Activated CD4-positive, CD25-positive, alpha-beta regulatory T cell treated with anti-CD3 and anti-CD28 coated beads, Interleukin-2, amount 50 U/mL, for 16 hours (primary cell): ENCODE measurements around the gene CCDC27.

ENCODE experiments used
- DNase-seq: peaks from one replicate; pipeline ENCODE4 v3.0.0-alpha.2; 2020; ENCODE audit warnings: low read depth, low spot score

CCDC27 gene

DNA sequence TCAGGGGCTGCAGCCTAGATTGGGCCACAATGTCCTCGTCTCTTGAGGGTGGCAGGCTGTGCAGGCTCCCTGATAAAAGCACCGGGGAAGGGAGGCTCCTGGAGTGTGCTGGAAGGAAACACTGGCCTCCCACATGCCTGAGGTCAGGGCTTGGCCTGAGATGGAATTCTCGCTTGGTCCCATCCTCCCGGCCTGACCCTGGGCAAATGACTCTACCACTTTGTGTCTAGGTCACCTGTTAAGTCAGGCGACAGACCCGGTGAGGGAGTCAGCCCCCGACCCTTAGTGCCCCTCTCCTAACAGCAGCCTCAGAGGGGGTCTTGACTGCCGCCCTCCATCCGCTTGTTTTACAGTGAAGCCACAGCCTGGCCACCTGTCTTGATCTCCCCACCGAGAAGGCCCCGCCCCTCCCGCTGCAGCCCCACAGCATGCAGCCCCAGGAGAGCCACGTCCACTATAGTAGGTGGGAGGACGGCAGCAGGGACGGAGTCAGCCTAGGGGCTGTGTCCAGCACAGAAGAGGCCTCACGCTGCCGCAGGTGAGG lies 22.8 kb downstream of the CCDC27 start:
- DNase-seq = no peak

- no peak for DNase-seq
Measured at GRCh38 chr1:3775490-3776230, 23.4 kb downstream of the CCDC27 start.

DNA sequence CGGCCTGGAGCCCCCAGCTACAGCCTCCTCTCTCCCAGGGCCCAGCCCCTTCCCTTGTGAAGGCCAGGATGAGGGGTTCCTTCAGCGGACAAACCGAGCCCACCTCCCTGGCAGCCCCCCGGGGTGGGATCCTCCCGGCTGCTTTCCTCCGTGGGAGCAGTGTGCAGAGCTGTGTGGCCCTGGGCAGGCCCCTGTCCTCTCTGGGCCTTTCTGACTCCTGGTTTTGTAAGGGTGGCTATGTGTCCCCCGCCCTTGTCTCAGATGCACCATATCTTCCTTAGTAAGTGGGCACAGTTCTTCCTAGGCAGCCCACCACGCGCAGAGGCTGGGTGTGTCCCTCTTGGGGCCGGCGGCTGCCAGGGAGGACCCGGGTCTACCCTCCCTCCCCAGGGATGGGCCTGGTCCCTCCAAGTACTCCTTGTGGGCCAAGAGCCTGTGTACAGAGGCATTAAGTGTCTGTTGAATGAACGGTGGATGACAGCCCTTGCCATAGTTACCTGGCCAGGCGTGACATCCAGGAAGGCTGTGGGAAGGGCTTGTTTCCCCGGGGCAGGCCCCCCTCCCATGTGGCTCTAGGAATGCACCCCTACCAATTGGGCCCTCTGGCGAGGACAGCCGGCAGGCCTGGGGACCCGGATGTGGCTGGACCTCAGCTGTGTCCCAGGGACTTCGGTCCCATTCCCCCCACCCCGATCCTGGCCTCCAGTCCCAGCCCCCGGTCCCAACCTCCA lies 24.1 kb downstream of the CCDC27 start:
- DNase-seq = no peak

GRCh38 chr1:3777078-3777547 lies 24.9 kb downstream of the CCDC27 start:
- no peak for DNase-seq

DNA sequence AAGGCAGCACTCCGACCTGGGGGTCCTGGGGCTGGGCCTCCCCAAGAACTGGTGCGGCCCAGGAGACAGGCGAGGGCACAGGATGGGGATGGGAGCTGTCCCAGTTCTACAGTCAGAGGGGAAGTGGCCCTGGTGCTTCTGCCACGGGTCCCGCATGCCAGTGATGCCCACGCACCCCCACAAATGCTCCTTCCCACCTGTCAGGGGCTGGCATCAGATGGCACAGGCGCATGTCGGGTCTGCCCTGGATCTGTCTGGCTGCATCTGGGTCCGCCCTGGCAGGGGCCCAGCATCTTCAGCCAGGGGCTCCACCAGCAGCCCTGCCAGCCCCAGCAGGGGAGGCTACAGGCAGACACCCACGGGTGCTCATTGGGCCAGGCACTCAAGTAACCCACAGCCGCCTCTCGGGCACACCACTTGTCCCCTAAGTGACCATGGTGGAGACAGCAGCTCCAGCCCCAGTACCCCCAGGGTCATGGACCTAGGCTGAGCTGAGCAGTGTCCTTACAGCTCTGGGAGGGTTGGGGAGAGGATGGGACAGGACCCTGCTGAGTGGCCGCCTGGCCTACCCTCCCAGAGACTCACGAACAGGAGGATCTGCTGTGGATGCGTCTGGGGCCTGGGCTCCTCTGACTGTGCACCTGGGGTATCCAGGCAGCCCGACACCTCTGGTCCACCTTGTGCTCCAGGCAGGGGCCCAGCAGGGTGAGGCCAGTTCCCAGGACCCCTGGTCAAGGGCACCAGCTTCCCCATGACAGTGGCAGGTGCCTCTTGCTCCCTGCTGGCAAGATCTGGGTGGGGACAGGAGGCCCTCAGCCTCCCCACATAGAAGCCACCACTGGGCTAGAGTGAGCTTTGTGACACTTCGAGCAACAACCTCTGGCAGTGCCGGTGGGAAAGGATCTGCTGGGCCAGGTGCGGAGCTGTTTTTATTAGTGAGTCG lies 25.7 kb downstream of the CCDC27 start:
- no peak for DNase-seq

DNA sequence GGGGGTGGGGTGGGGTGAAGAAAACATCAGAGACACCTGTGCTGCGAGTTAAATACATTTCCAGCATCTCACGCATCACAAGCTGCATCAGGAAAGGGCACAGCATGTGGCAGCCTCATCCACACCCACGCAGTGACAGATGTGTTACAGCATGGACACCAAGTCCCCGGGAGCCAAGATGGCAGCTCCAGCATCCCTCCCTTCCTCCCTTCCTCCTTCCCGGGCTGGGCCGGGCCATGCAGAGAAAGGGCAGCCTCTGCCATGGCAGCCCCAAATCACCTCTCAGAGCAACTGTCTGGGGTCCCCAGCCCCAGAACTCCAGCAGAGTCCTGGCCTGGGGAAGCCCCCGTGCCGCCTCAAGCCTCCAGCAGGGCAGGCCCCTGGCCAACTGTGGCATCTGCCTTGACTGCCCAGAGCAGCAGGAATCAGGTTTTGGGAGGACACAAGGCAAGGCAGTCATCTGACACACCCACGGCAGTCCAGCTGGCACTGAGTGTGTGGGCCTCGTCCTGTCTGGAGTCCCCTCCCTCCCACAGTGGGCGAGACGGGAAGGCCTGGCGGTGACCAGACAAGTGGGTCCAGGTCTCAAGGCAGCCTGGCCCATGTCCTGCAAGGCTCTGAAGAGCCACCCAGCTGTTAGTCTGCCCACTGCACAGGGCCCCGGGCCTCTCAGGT lies 26.5 kb downstream of the CCDC27 start:
- no peak for DNase-seq

GRCh38 chr1:3779265-3779911 lies 27.1 kb downstream of the CCDC27 start:
- DNase-seq = no peak

GRCh38 chr1:3779912-3780416 lies 27.7 kb downstream of the CCDC27 start:
- no peak for DNase-seq

DNA sequence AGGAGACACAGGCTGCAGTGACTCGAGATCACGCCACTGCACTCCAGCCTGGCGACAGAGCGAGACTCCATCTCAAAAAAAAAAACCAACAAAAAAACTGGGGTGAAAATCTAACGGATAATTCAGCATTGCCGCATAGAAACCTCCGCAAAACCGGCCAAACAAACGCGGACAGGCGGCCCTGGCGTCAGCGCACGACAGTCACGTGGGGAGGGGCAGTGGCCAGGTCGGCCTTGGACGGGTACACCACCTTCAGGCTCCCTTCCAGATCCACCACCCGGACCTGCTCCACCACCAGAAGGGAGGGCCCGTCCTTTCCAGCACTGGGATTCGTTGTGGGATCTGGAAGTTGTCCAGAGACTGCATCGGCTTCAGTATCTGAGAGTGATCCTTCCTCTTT lies 28.7 kb downstream of the CCDC27 start:
- DNase-seq = no peak

- no peak for DNase-seq
Measured at GRCh38 chr1:3783651-3784474, 31.6 kb downstream of the CCDC27 start.

- DNase-seq = no peak
Measured at GRCh38 chr1:3785045-3785444, 32.8 kb downstream of the CCDC27 start.

DNA sequence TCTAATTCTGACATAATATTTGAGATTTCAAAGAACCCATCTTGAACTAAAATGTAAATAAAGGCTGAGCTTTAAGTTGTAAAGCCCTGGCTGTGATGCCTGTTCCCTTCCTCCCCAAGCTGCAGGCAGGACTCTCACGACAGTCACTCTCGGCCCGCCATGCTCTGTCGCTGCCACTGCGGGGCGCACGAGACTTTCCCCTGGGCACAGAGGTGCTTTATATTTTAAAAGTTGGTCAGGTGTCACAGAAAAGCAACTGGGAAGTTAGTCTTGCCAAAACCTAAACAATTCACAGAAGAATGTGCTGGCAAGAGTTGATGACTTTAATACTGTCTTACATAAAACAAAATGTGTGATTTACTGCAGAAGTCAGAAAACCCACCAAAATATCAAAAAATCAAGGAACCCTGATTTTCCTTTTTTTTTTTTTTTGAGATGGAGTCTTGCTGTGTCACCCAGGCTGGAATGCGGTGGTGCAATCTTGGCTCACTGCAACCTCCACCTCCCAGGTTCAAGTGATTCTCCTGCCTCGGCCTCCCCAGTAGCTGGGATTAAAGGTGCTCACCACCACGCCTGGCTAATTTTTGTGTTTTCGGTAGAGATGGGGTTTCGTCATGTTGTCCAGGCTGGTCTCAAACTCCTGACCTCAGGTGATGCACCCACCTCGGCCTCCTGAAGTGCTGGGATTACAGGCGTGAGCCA lies 33.4 kb downstream of the CCDC27 start:
- DNase-seq = no peak

DNA sequence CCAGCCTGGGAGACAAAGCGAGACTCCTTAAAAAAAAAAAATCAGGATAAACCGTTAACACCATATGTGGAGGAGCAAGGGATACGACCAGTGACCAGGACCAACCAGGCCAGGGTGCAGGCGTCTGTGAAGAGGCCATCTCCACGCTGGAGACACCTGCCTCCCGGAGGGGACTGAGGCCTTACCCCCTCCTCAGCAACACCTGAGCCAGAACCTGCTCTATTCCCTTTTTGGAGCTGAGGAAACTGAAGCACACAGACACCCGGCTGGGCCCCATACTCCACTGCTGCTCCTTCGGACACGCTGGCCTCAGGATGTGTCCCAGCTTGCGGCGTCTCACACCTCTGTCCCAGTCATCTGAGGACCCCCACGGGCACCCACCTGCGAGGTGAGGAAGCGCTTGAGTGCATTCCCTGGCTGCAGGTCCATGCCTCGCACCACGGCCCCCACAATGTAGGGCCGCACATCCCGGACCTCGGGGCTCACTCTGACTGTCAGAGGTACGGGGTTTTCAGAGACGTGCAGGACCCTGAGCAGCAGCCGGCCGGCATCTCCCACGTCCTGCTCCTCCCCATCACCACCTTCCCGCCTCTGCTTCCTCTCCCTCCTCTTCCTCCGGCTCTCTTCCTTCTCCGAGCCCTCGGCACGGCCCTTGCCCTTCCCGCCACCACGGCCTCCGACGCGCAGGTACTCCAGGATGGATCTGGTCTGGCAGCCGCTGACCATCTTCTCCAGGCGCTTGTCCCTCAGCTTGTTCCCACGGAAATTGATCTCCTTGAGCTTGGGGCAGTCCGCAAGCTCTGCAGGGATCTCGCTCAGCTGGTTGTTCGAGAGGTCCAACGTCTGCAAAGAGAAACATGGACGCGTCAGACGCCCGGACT lies 34.5 kb downstream of the CCDC27 start:
- DNase-seq = no peak

GRCh38 chr1:3787349-3787715 lies 35.1 kb downstream of the CCDC27 start:
- peak; percentile 19 for DNase-seq

GRCh38 chr1:3787745-3788605 lies 35.7 kb downstream of the CCDC27 start:
- no peak for DNase-seq

- no peak for DNase-seq
Measured at GRCh38 chr1:3788756-3789420, 36.6 kb downstream of the CCDC27 start.
